Measurements from ENCODE around the gene FOXP2.

FOXP2 gene

GRCh38 chr7:114718861-114719260 is 304.2 kb downstream of the FOXP2 start:
- POLR2A ChIA-PET: no interaction called here
- Histone ChIP-seq H3K9me3 (ENCODE audit: control insufficient read depth, insufficient read depth, low read depth, low read length) (no peaks in the 10 kb centered on the region), H3K4me1 (ENCODE audit: control insufficient read depth, insufficient read depth, low read length) (no peaks in the 10 kb centered on the region), H3K36me3 (ENCODE audit: control insufficient read depth in 2 of 2, insufficient read depth in 1 of 2, low read length in 2 of 2) (no peaks in the 10 kb centered on the region), H3K27ac (ENCODE audit: extremely low read depth, low read depth, low read length) (no peak overlapping the region), H3K4me3 (ENCODE audit: low read depth, low read length) (no peak overlapping the region)
- CTCF ChIA-PET: interaction anchor here (0.5 kb wide), 1 partner anchor 216 kb away, joined by 4 read pairs; no protein-coding TSS in a partner anchor
- TF ChIP-seq, protein P1, sequence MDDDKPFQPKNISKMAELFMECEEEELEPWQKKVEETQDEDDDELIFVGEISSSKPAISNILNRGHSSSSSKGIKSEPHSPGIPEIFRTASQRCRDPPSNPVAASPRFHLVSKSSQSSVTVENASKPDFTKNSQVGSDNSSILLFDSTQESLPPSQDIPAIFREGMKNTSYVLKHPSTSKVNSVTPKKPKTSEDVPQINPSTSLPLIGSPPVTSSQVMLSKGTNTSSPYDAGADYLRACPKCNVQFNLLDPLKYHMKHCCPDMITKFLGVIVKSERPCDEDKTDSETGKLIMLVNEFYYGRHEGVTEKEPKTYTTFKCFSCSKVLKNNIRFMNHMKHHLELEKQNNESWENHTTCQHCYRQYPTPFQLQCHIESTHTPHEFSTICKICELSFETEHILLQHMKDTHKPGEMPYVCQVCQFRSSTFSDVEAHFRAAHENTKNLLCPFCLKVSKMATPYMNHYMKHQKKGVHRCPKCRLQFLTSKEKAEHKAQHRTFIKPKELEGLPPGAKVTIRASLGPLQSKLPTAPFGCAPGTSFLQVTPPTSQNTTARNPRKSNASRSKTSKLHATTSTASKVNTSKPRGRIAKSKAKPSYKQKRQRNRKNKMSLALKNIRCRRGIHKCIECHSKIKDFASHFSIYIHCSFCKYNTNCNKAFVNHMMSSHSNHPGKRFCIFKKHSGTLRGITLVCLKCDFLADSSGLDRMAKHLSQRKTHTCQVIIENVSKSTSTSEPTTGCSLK (tag by site-specific recombination; IDR thresholded peaks at IDR 0.05): no peak
- TF ChIP-seq ZNF792 (tag by site-specific recombination; IDR thresholded peaks at IDR 0.05) (no peak), ZNF548 (tag by site-specific recombination; IDR thresholded peaks at IDR 0.05) (no peak), ZNF398 (tag by site-specific recombination; IDR thresholded peaks at IDR 0.05) (no peak), ZNF214 (tag by site-specific recombination; IDR thresholded peaks at IDR 0.05; ENCODE audit: borderline replicate concordance) (no peak)
- TF ChIP-seq, protein P2, sequence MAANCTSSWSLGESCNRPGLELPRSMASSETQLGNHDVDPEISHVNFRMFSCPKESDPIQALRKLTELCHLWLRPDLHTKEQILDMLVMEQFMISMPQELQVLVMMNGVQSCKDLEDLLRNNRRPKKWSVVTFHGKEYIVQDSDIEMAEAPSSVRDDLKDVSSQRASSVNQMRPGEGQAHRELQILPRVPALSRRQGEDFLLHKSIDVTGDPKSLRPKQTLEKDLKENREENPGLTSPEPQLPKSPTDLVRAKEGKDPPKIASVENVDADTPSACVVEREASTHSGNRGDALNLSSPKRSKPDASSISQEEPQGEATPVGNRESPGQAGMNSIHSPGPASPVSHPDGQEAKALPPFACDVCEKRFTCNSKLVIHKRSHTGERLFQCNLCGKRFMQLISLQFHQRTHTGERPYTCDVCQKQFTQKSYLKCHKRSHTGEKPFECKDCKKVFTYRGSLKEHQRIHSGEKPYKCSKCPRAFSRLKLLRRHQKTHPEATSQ (tag by site-specific recombination; IDR thresholded peaks at IDR 0.05): no peak

DNA sequence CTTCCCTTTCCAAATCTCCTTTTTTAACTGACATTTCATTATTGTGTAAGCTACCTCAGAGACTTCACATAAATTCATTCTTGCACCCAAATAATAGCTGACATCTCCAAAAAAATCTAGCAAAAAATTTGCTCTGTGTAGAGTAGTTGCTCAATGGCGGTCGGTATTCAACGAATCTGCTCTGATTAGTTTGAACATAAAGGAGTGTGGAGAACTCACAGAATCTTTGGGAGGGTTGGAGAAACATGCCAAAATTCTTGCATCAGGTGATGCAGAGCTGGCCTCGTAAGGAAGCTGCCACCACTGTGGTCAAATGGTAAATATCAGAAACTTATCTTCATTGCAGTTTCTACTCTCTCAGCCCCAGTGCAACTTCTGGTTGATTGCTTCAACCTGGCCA is 306.1 kb downstream of the FOXP2 start:
- no peaks in the 10 kb centered on the region for H3K36me3 ChIP-seq (ENCODE audit: control insufficient read depth in 2 of 2, insufficient read depth in 1 of 2, low read length in 2 of 2)
- H3K4me1 ChIP-seq (ENCODE audit: control insufficient read depth, insufficient read depth, low read length): no peaks in the 10 kb centered on the region
- ChIA-PET CTCF (no interaction called here), POLR2A (no interaction called here)
- H3K9me3 ChIP-seq (ENCODE audit: control insufficient read depth, insufficient read depth, low read depth, low read length): no peaks in the 10 kb centered on the region
- TF ChIP-seq PRDM10 (tag by site-specific recombination; IDR thresholded peaks at IDR 0.05) (no peak), ZNF114 (tag by site-specific recombination; IDR thresholded peaks at IDR 0.05) (no peak), PRDM1 (tag by site-specific recombination; IDR thresholded peaks at IDR 0.05) (no peak), EGR2 (tag by site-specific recombination; IDR thresholded peaks at IDR 0.05; ENCODE audit: low read depth) (no peak), ZNF792 (tag by site-specific recombination; IDR thresholded peaks at IDR 0.05) (no peak), ZNF404 (tag by site-specific recombination; IDR thresholded peaks at IDR 0.05) (no peak)
- H3K27ac ChIP-seq (ENCODE audit: extremely low read depth, low read depth, low read length): no peak overlapping the region
- no peak overlapping the region for H3K4me3 ChIP-seq (ENCODE audit: low read depth, low read length)

DNA sequence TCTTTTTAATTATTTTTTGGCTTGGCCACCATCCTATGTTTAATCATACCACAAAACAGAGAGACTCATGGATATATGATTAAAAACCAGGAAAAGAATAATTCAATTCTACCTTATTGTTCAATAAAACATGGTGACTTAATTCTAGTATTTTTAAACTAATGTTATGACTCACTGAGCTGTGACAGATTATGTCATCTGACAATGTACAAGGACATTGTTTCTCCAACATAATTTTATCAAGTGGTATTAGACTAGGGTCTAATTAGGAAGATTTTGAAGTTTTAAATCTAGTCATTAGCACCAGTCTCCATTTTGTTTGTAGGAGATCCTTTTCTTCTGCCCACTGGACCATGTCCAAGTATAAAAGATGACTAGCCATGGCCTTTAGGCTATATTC is 307.9 kb downstream of the FOXP2 start:
- Histone ChIP-seq H3K4me3 (ENCODE audit: low read depth, low read length) (no peak overlapping the region), H3K27ac (ENCODE audit: extremely low read depth, low read depth, low read length) (no peak overlapping the region)
- CTCF ChIA-PET: no interaction called here

More for the DNA sequence above, 307.9 kb downstream of the FOXP2 start:
- no peaks in the 10 kb centered on the region for H3K36me3 ChIP-seq (ENCODE audit: control insufficient read depth in 2 of 2, insufficient read depth in 1 of 2, low read length in 2 of 2)
- no peaks in the 10 kb centered on the region for H3K9me3 ChIP-seq (ENCODE audit: control insufficient read depth, insufficient read depth, low read depth, low read length)
- H3K4me1 ChIP-seq (ENCODE audit: control insufficient read depth, insufficient read depth, low read length): no peaks in the 10 kb centered on the region
- POLR2A ChIA-PET: no interaction called here
- TF ChIP-seq ZNF26 (tag by site-specific recombination; IDR thresholded peaks at IDR 0.05): no peak
- no peak for TF ChIP-seq SALL2 (tag by site-specific recombination; IDR thresholded peaks at IDR 0.05; ENCODE audit: borderline replicate concordance)
- no peak for TF ChIP-seq ZNF266 (tag by site-specific recombination; IDR thresholded peaks at IDR 0.05; ENCODE audit: low read depth)
- TF ChIP-seq ZNF529 (tag by site-specific recombination; IDR thresholded peaks at IDR 0.05; ENCODE audit: insufficient replicate concordance): no peak
- TF ChIP-seq ZNF16 (tag by site-specific recombination; IDR thresholded peaks at IDR 0.05; ENCODE audit: low read depth): no peak
- TF ChIP-seq ZNF394 (tag by site-specific recombination; IDR thresholded peaks at IDR 0.05; ENCODE audit: borderline replicate concordance): no peak
- no peak for TF ChIP-seq ZNF837 (tag by site-specific recombination; IDR thresholded peaks at IDR 0.05)

All from HEK293 (cell line).